HepG2 (cell line): ENCODE results near the gene INPP1. TPM values are rescaled to one million over a fixed set of nuclear protein-coding genes. Genes with fewer than 3 reads are reported as not detected.
"Not testable (repeated sequence)": the region's sequence is repeated elsewhere in the genome, so short reads cannot be mapped to it uniquely, and the experiment has no call there.

Source experiments
- ATAC-seq: fragments of 200-7000 bp; cut with Tn5 transposase; 3 replicates; pipeline ENCODE4 v1.9.1; 2020; ENCODE audit warnings: mild to moderate bottlenecking, moderate library complexity
- BruUV-seq: library from RNA; stranded (reverse); fragments of 400-500 nt; replicated peaks from 2 replicates; lab custom pipeline; 2021; lab: Mats Ljungman, UMichigan
- CTCF ChIA-PET: fragments of 300-600 bp; formaldehyde crosslinking; extraction: SDS; loops from one replicate; lab custom pipeline; 2021; ENCODE audit warnings: low total read pairs, inconsistent platforms, low intra/inter-chr PET ratio; lab: Yijun Ruan, JAX
- POLR2A ChIA-PET: fragments of 350-600 bp; sonication (Branson Sonifier 250); formaldehyde crosslinking; loops from one replicate; lab custom pipeline; 2020; ENCODE audit warnings: antibody characterized with exemption, inconsistent platforms; lab: Yijun Ruan, JAX
- DNase-seq: peaks from one replicate; pipeline ENCODE4 v3.0.0-alpha.2; 2015; ENCODE audit warnings: low spot score
- FAIRE-seq: peaks from 3 replicates; lab custom pipeline; 2011; peaks lifted over from hg19 to GRCh38; lab: Jason Lieb, UNC
- H2AFZ ChIP-seq: one replicate; pipeline ENCODE4 v1.6.1; 2011; ENCODE audit warnings: low read length, inconsistent platforms
- H3K27ac ChIP-seq: fragments of 300-600 bp; 3 replicates; pipeline ENCODE4 v1.8.0; 2011; ENCODE audit warnings: mixed run types, mild to moderate bottlenecking, mixed read lengths, low read length, inconsistent platforms; ENCODE audit not compliant: insufficient read depth; ENCODE audit errors: extremely low read length
- H3K27me3 ChIP-seq, 2 experiments: fragments of 200-600 bp in 1 of 2; 2 replicates in 1 of 2; 3 replicates in 1 of 2; pipeline versions ENCODE4 v1.6.0 to v1.8.0; 2011; ENCODE audit warnings: low read length in 2 of 2, mild to moderate bottlenecking in 2 of 2, moderate library complexity in 2 of 2, inconsistent platforms in 1 of 2; ENCODE audit not compliant: insufficient read depth in 2 of 2, control insufficient read depth in 1 of 2
- H3K36me3 ChIP-seq, 2 experiments: fragments of 200-600 bp in 1 of 2; replicated peaks in 1 of 2; 2 replicates in 1 of 2; 3 replicates in 1 of 2; pipeline versions ENCODE4 v1.5.1 to v1.8.0; 2011; ENCODE audit warnings: low read length in 2 of 2, inconsistent platforms in 1 of 2; ENCODE audit not compliant: insufficient read depth in 2 of 2, control insufficient read depth in 1 of 2
- H3K4me1 ChIP-seq: 2 replicates; pipeline ENCODE4 v1.5.1; 2012; ENCODE audit warnings: low read length, inconsistent platforms; ENCODE audit not compliant: insufficient read depth
- H3K4me2 ChIP-seq: 2 replicates; pipeline ENCODE4 v1.6.0; 2011; ENCODE audit warnings: low read depth, low read length, inconsistent platforms
- H3K4me3 ChIP-seq, 3 experiments: fragments of 200-600 bp in 1 of 3; sonication (generic), shearing (Covaris generic) in 1 of 3; replicated peaks in 1 of 3; 2 replicates each; pipeline ENCODE4 v1.5.1; 2011 to 2016; ENCODE audit warnings: low read length in 3 of 3, inconsistent platforms in 2 of 3, low read depth in 2 of 3, mild to moderate bottlenecking in 2 of 3, control low read depth in 1 of 3, mixed read lengths in 1 of 3; ENCODE audit not compliant: insufficient read depth in 1 of 3
- H3K79me2 ChIP-seq: one replicate; pipeline ENCODE4 v1.6.1; 2011; ENCODE audit warnings: low read length, inconsistent platforms; ENCODE audit not compliant: insufficient read depth
- H3K9ac ChIP-seq: 2 replicates; pipeline ENCODE4 v1.6.0; 2011; ENCODE audit warnings: mild to moderate bottlenecking, low read depth, low read length, inconsistent platforms; ENCODE audit not compliant: insufficient read depth
- H3K9me3 ChIP-seq: 2 replicates; pipeline ENCODE4 v1.5.1; 2012; ENCODE audit warnings: mild to moderate bottlenecking, low read length
- H4K20me1 ChIP-seq: 2 replicates; pipeline ENCODE4 v1.6.0; 2011; ENCODE audit warnings: inconsistent platforms, mild to moderate bottlenecking, low read length, moderate library complexity; ENCODE audit not compliant: insufficient read depth
- NR2F6 ChIP-seq, 2 experiments: IDR thresholded peaks; 2 replicates each; pipeline ENCODE4 v1.6.1; 2016; ENCODE audit warnings: antibody characterized with exemption in 1 of 2, mild to moderate bottlenecking in 1 of 2
- ZFY ChIP-seq: sonication (generic); formaldehyde crosslinking; IDR thresholded peaks from 2 replicates; pipeline ENCODE4 v1.4.0; 2020; ENCODE audit warnings: missing genetic modification reagents
- ZSCAN21 ChIP-seq: sonication (generic); formaldehyde crosslinking; IDR thresholded peaks from 2 replicates; pipeline ENCODE4 v1.8.0; 2022; ENCODE audit warnings: mild to moderate bottlenecking, missing genetic modification reagents, moderate library complexity, borderline replicate concordance
- WGBS: methylation state at CpG from one replicate; pipeline ENCODE4 v1.1.6; 2017; ENCODE audit warnings: low lambda C conversion rate; 5-methylcytosine and 5-hydroxymethylcytosine counted together
- in situ Hi-C: cut with HindIII; loops from 2 replicates; pipeline ENCODE4 v1.10.0; 2017; ENCODE audit warnings: low pct_unique_long_range_greater_than_20kb; ENCODE audit not compliant: extremely low pct_ligation_motif_present
- intact Hi-C: fragments of 100-400 bp; cut with micrococcal nuclease; formaldehyde crosslinking; loops from one replicate; pipeline ENCODE4 v1.10.0; 2022; ENCODE audit not compliant: unreplicated experiment
- polyA plus RNA-seq, 8 experiments: library from polyadenylated mRNA; depleted of rRNA in 3 of 8; stranded (reverse) in 7 of 8; unstranded in 1 of 8; fragments of >200 nt; fragmentation: Illumina TruSeq in 4 of 8; extraction: Trizol in 4 of 8; gene quantifications; 2 replicates each; pipeline versions ENCODE4 v1.2.1 to v1.2.3, GENCODE V29; 2011 to 2016; ENCODE audit warnings: low read depth in 4 of 8, missing spikeins in 1 of 8, mixed read lengths in 1 of 8; ENCODE audit not compliant: insufficient read depth in 1 of 8
- total RNA-seq, 5 experiments: library from RNA; depleted of rRNA; stranded (reverse); fragments of >200 nt; fragmentation: Illumina TruSeq; extraction: Trizol; gene quantifications; 2 replicates each; pipeline ENCODE4 v1.2.3, GENCODE V29; 2016; ENCODE audit warnings: low read depth in 1 of 5
- TF ChIP-seq, protein P1 (sequence below): sonication (generic); formaldehyde crosslinking; IDR thresholded peaks from 2 replicates; pipeline ENCODE4 v1.8.0; 2022; ENCODE audit warnings: mild to moderate bottlenecking, missing genetic modification reagents; ENCODE audit not compliant: insufficient replicate concordance
- TF ChIP-seq, protein P2 (sequence below): sonication (generic); formaldehyde crosslinking; IDR thresholded peaks from 2 replicates; pipeline ENCODE4 v1.5.0; 2020; ENCODE audit warnings: mild to moderate bottlenecking, missing genetic modification reagents

INPP1 gene
- total and polyA plus RNA-seq, 2 of the 13 experiments (the other 11 are each of a cell fraction or from before 2014, with no cell fraction given) = 10.0 to 13.3 TPM

DNA sequence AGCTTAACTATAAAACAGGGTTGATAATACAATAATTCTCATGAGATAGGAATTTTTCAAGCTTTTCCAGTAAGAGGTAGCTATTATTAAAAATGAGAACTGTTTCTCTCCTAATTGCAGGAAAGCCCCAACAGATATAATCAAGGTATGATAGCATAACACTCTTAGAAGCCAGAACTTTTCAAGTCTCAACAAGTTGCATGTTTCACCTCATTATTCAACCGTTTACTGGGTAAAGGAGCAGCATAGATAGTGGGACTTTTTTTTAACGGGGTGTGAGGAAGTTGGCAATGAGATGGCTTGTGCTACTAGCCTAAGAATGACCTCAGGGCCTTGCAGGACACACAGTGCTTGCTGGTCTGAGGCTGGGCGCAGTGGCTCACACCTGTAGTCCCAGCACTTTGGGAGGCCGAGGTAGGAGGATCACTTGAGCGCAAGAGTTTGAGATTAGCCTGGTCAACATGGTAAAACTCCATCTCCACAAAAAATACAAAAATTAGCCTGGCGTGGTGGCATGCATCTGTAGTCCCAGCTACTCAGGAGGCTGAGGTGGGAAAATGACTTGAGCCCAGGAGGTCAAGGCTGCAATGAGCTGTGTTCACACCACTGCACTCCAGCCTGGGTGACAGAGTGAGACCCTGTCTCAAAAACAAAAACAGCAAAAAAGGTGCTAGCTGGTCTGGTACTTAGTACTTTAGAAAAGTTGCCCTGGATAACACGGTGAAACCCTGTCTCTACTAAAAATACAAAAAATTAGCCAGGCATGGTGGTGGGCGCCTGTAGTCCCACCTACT is 15.5 kb downstream of the INPP1 start:
- H3K9ac ChIP-seq; intact Hi-C loops; in situ Hi-C loops; BruUV-seq; H3K4me3 ChIP-seq; FAIRE-seq; DNase-seq; H3K4me2 ChIP-seq; H3K27me3 ChIP-seq; H4K20me1 ChIP-seq; H3K79me2 ChIP-seq; H2AFZ ChIP-seq; H3K36me3 ChIP-seq; H3K9me3 ChIP-seq; POLR2A ChIA-PET; CTCF ChIA-PET; H3K27ac ChIP-seq; TF ChIP-seq NR2F6 (IDR thresholded peaks at IDR 0.05): not testable (repeated sequence)
- 80% methylated on average over 8 of the region's 8 CpGs for WGBS
- TF ChIP-seq, protein P1, sequence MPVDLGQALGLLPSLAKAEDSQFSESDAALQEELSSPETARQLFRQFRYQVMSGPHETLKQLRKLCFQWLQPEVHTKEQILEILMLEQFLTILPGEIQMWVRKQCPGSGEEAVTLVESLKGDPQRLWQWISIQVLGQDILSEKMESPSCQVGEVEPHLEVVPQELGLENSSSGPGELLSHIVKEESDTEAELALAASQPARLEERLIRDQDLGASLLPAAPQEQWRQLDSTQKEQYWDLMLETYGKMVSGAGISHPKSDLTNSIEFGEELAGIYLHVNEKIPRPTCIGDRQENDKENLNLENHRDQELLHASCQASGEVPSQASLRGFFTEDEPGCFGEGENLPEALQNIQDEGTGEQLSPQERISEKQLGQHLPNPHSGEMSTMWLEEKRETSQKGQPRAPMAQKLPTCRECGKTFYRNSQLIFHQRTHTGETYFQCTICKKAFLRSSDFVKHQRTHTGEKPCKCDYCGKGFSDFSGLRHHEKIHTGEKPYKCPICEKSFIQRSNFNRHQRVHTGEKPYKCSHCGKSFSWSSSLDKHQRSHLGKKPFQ (CRISPR knock-in tag) = peak; percentile 95
- TF ChIP-seq NR2F6 (CRISPR knock-in tag; IDR thresholded peaks at IDR 0.05) (0 out of 2 replicates have a peak, but pooled peaks have one; percentile 4), ZSCAN21 (0 out of 2 replicates have a peak, but pooled peaks have one; percentile 57), ZFY (CRISPR knock-in tag) (0 out of 2 replicates have a peak, but pooled peaks have one; percentile 3)
- TF ChIP-seq, protein P2, sequence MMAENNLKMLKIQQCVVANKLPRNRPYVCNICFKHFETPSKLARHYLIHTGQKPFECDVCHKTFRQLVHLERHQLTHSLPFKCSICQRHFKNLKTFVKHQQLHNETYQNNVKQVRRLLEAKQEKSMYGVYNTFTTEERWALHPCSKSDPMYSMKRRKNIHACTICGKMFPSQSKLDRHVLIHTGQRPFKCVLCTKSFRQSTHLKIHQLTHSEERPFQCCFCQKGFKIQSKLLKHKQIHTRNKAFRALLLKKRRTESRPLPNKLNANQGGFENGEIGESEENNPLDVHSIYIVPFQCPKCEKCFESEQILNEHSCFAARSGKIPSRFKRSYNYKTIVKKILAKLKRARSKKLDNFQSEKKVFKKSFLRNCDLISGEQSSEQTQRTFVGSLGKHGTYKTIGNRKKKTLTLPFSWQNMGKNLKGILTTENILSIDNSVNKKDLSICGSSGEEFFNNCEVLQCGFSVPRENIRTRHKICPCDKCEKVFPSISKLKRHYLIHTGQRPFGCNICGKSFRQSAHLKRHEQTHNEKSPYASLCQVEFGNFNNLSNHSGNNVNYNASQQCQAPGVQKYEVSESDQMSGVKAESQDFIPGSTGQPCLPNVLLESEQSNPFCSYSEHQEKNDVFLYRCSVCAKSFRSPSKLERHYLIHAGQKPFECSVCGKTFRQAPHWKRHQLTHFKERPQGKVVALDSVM (CRISPR knock-in tag) = peak; percentile 56; the same call in 1 of the 2 replicates
- peak; percentile 21; the same call in 1 of the 3 replicates for ATAC-seq
- peaks cover 57% of the 10 kb centered on the region for H3K4me1 ChIP-seq
